ENCODE data around the gene HTRA2.

Gene HTRA2

GRCh38 chr2:74538881-74539339 is 9.2 kb downstream of the HTRA2 start:
- DNase-seq (ENCODE audit: low read depth in 4 of 4, low spot score in 1 of 4), result no peak

- no peak for DNase-seq (ENCODE audit: low read depth in 4 of 4, low spot score in 1 of 4)
Observed at GRCh38 chr2:74540291-74540690, 10.6 kb downstream of the HTRA2 start.

- DNase-seq (ENCODE audit: low read depth in 4 of 4, low spot score in 1 of 4), result no peak
Observed at GRCh38 chr2:74542978-74543377, 13.2 kb downstream of the HTRA2 start.

DNA sequence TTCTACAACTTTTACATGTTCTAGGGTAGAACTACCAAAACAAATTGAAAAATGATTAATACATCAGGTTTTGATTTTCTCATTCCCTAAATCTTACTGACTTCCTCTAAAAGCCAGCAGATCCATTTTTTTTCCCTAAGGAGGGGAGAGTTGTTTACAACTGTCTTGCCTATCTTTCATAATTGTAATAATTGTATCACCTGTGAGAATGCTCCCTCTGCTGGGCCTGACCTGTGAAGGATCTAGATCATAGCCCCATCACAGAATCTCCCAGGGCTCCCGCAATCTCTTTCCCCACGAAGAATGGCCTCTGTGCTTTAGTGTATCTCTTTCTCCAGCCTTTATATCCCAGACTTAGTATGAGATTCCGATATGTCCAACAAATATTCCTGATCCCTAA is 14.9 kb downstream of the HTRA2 start:
- no peak for DNase-seq (ENCODE audit: low read depth in 4 of 4, low spot score in 1 of 4)

DNA sequence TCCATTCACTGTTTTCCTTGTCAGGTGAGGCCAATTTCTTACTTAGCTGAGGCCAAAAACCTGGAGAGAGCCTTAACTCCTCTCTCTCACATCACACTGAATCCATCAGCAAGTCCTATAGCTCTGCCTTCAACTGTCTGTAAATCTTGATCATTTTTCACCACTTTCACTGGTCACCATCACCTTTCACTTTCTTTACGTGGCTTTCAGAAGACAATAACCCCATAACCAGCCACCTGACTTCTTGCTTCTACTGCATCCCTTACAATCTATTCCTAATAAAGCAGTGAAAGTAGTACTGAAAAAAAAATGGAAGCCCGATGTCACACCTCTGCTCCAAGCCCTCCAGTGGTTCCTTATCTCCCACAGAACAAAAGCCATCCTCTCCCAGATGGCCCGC is 16.3 kb downstream of the HTRA2 start:
- no peak for DNase-seq (ENCODE audit: low read depth in 4 of 4, low spot score in 1 of 4)

DNA sequence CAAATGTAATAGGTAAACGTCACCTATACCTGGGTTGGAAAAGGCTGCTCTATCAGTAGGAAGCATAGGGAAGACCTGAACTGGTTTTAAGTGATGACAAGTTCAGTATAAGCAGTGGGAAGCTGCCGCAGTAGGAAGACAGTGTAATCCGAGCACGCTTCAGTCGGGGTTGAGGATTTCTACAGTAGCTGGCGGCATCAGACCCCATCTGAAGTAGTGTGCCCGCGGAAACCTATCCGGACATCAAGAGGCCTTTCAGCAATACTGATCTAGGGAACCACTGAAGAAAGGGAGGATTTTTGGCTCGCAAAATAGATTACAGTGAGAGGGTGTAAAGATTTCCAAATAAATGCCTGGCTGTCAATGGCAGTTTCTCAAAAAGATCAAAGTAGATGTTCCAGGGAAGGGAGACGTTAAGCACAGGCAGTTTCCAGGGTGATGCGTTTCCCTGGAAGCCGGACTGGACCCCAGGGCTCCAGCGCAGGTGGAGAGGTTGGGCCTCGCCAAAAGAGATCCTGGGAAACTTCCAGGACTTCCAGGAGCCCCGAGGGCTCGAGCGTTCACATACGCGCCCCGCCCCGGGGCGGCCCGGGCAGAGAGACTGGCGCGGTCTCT is 18.7 kb downstream of the HTRA2 start:
- DNase-seq (ENCODE audit: low read depth in 4 of 4, low spot score in 1 of 4), result no peak

DNA sequence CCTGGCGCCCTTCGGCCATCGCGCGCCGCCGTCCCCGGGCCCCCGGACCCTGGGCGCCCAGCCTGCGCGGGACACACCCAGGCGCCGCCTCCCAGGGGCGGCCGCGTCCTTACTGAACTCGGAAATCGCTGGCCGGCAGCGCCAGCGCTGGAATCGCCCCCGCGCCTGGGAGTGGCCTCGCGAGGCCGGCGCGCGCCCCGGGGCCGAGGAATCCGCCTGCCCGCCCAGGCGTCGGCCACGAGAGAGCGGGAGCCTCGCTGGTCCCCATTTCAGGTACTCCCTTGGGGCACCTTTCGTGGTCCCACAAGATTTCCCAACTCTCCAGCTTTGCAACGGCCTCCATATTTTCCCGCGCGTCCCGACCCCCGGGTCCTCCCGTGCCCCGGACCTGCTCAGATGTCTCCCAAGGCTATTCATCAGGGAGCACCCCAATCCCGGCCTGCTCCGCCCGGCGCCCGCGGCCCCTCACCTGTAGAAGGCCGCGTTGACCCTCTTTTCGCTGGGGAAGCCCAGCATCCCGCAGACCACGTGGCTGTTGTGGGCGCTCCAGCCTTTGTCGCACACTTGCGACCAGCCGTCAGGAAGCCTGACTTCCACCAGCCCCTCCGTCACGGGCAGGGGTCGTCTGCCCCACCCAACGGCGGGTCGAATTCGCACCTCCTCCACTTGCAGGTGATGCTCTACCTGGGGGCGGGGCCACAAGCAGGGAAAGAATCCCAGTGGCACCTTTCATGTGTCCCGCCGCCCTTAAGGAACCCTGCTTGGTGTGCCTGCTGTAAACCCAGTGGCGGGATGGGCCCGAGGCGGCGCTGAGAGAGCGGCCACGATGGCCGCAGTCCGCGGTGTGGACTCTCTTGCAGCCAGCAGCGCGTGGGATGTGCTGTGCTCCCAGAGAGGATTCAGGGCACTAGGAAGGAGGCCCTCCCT is 19.4 kb downstream of the HTRA2 start:
- no peak for DNase-seq (ENCODE audit: low read depth in 4 of 4, low spot score in 1 of 4)

- no peak for DNase-seq (ENCODE audit: low read depth in 4 of 4, low spot score in 1 of 4)
Observed at GRCh38 chr2:74550231-74550630, 20.5 kb downstream of the HTRA2 start.

DNA sequence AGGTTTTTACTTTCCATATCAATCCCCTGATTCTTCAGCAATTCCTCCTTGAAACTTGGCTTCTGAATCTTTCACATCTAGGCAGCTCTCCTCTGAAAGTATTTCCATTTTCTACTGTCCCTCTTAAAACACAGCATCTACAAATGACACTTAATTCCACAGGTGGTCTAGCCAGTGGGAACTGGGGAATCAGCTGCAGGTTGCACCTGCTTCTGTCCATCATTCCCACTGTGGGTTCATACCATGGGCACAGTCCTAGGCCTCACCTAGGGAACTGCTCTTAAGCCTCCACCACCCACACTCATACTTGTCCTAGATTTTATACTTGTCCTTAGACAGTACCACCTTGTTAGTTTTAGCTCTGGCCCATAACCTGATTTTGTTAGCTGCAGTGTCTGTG is 21.8 kb downstream of the HTRA2 start:
- DNase-seq (ENCODE audit: low read depth in 4 of 4, low spot score in 1 of 4), result no peak

DNA sequence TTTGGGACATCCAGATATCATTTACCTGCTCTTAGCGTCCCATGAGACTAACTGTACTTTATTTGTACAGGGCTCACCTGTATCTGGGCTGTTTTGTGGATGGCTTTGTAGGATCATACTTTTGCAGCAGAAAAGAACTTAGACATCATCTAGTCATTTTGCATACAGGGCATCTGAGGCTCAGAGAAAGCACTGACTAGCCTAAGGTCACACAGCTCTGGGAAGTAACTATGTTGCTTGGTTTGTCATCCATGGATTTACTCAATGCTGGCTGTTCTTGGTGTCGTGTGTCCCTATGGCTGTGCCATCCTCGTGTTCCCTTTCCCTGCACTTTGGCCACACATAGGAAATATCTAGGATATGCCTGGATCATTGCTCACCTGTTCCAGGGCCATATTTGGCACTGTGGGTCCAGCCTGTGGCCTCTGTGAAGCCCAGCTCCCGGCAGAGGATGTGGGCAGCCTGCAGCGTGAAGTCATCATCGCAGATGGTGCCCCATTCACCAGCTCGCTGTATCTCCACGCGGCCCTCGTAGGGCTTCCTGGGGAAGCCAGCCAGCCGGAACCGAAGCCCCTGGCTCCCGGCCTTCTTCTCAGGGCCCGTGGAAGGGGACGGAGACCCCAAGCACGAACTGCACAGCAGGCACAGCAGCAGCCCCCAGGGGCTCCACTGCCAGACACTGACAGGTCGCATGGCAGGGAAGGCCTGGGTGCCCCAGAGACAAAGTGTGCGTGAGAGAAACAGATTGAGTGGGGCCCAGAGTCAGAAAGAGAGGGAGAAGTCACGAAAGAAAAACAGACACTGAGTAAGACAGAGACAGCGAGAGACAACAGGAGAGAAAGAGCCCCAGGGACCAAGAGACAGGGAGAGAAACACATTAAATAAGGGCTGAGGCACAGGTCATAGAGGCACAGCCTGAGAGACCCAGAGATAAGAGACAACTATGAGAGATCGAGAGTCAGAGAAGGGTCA is 22.5 kb downstream of the HTRA2 start:
- no peak for DNase-seq (ENCODE audit: low read depth in 4 of 4, low spot score in 1 of 4)

GRCh38 chr2:74552914-74553811 is 23.4 kb downstream of the HTRA2 start:
- DNase-seq (ENCODE audit: low read depth in 4 of 4, low spot score in 1 of 4), result no peak

DNA sequence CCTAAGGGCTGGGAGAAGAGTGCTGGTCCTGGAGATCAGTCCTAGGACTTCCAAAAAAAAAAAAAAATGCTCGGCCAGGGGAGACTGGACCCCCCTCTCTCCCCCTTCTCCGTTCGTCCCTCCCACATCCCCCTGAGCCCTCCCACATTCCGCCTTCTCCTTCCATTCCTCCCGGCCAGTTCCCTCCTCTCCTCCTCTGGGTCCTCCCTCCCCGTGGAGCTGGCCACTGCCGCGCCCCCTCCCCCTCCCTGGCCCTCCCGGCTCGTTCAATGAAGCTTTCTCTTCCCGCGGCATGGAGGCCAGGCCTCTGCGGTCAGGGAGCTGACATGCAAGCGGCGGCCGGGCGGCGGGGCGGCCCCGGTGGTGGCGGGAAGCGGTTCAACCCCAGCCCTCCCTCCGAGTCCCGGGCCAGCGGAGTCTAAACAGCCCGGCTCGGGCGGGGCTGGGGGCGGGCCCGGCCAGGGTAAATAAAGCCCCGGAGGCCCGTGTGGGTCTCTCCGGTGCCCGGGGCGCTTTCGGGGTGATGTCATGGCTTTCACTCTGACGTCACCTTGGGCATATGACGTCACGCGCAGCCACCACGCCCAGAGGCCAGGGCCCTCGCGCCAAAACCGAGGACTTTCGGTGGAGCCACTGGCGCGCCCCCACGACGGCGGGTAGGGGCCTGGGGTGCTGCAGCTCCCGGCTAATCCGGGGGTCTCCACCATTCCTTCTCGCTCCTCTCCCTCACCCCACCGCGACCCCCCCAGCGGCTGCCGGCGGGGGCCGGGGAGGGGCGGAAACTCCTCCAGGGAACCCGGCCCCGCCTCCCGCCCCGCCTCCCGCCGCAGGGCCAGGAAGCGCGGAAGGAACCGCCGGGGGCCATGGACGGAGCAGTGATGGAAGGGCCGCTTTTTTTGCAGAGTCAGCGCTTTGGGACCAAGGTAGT is 24.4 kb downstream of the HTRA2 start, which contains the start of the genes DOK1 and LOXL3:
TSS of gene DOK1 (plus strand) at position 829 of the 928 bp plus-strand sequence. CDS start at position 864, 35 bp downstream.
TSS of gene LOXL3 (minus strand) at position 51 of the 928 bp plus-strand sequence. CDS start 1,308 bp downstream, outside the sequence.
- DNase-seq (ENCODE audit: low read depth in 4 of 4, low spot score in 1 of 4), result peak; percentile 62 to 84 (median 75)

DNA sequence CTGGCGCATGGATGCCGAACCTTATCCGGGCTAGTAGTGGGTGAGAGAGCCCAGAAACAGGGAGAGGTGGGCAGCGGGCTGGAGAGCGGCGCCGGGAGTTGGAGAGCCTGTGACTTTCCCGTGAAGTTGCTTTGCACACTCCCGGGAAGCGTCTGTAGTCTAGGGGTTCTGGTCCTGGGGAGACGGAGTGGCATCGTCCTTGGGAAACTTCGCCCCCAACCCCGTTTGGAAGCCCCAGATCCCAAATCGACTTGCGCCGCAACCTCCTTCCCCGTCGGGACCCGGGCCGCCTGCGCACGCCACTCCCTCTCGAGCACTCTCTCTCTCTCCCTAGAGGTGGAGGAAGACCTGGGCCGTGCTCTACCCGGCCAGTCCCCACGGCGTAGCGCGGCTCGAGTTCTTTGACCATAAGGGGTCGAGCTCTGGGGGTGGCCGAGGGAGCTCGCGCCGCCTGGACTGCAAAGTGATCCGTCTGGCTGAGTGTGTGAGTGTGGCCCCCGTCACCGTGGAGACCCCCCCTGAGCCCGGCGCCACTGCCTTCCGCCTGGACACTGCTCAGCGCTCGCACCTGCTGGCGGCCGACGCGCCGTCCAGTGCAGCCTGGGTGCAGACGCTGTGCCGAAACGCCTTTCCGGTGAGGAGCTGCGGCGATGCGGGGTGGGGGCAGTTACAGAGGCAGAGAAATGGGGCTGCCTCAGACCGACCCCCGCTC is 25.2 kb downstream of the HTRA2 start:
- DNase-seq (ENCODE audit: low read depth in 4 of 4, low spot score in 1 of 4), result peak in 1 of 4 experiments; percentile 22

DNA sequence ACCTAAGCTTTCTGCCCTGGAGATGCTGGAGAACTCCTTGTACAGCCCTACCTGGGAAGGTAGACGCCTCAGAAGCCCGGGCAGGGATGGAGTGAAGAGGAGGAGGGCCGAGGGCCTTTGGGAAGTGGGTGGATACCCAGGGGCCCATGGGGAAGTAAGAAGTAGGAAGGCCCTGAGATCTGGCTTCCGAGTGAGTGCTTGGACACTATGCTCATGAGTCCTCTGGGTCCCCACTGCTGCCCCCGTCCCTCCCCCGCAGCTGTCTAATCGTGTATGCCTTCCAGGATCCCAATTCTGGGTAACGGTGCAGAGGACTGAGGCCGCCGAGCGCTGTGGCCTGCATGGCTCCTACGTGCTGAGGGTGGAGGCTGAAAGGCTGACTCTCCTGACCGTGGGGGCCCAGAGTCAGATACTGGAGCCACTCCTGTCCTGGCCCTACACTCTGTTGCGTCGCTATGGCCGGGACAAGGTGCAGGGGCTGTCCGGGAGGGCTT is 25.9 kb downstream of the HTRA2 start:
- DNase-seq (ENCODE audit: low read depth in 4 of 4, low spot score in 1 of 4), result no peak

DNA sequence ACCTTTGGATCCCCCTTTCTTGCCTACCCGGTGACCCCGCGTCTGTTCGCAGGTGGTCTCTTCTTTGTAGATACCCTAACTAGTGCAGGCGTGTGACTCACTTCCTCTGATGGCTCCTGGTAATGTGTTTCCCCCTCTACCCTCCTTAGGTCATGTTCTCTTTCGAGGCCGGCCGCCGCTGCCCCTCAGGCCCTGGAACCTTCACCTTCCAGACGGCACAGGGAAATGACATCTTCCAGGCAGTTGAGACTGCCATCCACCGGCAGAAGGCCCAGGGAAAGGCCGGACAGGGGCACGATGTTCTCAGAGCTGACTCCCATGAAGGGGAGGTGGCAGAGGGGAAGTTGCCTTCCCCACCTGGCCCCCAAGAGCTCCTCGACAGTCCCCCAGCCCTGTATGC is 26.4 kb downstream of the HTRA2 start:
- no peak for DNase-seq (ENCODE audit: low read depth in 4 of 4, low spot score in 1 of 4)

DNA sequence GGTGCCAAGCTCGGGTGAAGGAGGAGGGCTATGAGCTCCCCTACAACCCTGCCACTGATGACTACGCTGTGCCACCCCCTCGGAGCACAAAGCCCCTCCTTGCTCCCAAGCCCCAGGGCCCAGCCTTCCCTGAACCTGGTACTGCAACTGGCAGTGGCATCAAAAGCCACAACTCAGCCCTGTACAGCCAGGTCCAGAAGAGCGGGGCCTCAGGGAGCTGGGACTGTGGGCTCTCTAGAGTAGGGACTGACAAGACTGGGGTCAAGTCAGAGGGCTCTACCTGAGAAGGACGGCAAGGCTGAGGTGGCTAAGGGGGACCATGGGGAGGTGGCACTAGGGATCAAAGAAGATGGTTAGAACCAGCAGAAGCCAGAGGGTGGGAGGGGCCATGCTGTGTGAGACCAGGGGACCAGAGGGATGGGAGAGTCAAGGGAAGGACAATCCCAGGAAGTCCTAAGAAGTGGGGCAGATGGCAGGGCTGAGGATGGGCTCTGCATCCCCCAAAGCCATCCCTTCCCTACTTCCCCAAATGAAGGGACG is 27.2 kb downstream of the HTRA2 start:
- DNase-seq (ENCODE audit: low read depth in 4 of 4, low spot score in 1 of 4), result no peak

DNA sequence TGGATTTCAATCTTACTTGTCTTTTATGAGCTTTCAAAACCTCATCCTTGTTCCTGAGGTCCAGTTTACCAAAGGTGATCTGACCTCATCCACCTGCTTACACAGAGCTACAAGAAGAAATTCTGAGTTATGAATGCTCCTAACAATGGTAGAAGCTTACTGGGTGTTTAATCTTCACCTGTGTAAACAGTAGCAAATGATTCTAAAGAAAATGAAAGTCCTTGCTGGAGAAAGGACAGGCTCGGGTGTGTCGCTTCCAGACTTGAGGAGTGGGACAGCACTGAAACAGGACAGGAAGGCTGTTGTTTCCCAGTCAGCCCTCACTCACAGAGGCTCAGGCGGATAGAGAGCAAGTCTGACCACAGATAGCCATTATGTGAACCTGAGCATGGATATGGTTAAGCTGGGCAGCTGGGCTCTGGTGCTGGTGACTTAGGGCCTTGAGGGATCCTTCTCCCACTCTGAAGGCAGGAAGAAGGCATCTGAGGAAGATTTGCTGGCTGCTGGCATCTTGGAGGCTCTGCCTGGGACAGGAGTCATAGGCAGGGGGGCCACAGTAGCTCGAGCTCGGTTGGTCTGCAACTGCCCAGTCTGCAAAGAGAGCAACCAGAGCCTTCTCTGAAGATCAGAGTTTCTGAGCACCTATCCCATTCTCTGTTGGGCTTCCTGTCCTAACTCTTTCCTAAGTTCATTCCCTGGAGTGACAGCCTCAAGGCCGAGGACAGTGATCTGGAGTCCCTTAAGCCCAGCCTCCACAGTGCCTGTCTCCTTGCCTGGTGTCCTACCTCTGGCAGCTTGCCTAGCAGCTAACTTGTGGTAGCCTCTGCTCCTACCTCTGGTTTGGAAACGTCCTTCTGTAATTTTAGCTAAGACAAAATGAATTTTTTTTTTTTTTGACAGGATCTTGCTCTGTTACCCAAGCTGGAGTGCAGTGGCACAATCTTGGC is 28.8 kb downstream of the HTRA2 start:
- DNase-seq (ENCODE audit: low read depth in 4 of 4, low spot score in 1 of 4), result no peak
